HG03439 (cell line): ENCODE data around the gene ARFGAP2.

ENCODE experiments used
- ATAC-seq: cut with Tn5 transposase; IDR thresholded peaks from one replicate; pipeline ENCODE4 v1.9.1; 2021; ENCODE audit warnings: mild to moderate bottlenecking, moderate library complexity; ENCODE audit not compliant: unreplicated experiment

ARFGAP2 gene

DNA sequence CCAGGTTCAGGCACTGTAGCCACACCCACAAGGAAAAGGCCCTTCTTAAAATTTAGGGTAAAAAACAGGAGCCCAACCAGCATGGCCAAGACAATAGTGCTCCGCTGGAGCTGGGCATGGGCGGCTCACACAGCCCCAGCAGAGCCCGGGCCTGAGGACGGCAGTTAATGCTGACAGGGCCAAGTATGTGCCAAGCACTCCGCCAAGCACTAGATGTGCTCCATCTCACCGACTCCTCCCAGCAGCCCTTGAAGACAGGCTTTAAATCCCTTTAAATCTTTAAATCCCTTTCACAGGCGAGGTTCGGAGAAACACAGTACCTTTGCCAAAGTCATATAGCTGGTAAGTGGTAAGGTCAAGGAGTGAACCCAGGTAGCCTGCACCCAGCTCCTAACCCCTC is 4.8 kb downstream of the ARFGAP2 start:
- ATAC-seq, result no peak

GRCh38 chr11:47171061-47171838 is 5.4 kb downstream of the ARFGAP2 start:
- ATAC-seq, result no peak

DNA sequence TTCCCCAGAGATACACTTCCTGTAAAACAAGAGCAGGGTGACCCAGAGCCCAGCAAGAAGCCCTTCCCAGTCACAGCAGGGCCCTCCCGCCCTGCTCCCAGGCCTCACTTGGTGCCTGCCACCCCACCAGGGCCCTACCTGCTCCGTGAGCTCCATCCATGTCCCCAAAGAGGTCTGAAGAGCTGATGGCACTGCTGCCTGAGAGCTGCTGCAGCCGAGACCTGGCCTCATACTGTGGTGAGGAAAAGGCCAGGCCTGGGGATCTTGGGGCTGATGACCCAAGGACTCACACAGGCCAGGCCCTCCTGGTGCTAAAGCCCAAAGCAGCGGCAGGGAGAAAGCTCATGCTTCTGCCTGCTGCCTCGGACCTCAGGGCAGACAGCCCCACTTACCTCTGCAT is 10.3 kb downstream of the ARFGAP2 start:
- no peak for ATAC-seq

DNA sequence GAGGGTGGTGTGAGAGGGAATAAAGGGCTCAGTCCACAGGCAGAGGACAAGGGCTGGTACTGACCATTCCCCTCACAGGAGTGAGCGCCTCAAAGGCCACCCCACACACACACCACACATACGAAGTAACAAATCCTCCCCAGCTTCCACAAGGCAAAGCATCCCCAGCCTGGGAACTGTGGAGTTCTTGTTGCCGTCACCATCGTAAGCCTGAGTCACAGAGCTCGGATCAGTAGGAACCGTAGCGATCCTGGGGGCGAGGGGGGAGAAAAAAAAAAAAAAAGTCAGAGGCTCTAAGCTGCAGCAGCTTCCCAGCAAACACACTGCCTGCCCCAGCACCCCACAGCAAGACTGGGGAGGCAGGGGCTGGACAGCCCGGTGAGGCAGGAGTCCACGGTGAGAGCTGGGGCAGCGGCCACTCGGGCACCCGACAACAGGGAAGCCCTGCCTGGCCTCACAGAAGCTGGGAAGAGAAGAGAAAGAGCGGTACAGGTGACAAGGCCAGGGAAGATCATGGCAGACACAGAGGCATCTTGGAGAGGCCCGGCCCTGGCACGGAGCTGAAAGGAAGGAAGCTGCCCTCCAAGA is 11.3 kb downstream of the ARFGAP2 start:
- no peak for ATAC-seq

DNA sequence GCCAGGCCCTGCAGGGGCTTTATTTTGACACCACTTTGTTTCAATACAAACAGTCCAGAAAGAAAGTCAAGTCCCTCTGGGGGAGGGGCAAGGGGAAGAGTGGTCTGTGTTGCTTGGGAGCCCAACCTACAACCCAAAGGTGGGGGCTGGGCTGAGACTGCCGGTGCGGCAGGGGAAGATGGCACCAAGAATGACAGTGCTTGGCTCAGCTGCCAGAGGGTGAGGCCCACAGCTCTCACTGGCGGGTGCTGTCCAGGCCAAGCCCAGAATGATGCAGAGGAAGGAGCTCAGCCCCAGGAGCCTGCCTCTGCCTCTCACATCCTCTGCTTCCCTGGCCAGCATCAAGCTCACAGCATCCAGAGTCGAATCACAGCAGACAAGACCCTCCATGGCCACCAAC is 12.4 kb downstream of the ARFGAP2 start:
- no peak for ATAC-seq

- no peak for ATAC-seq
Observed at GRCh38 chr11:47163898-47164297, 12.8 kb downstream of the ARFGAP2 start.

DNA sequence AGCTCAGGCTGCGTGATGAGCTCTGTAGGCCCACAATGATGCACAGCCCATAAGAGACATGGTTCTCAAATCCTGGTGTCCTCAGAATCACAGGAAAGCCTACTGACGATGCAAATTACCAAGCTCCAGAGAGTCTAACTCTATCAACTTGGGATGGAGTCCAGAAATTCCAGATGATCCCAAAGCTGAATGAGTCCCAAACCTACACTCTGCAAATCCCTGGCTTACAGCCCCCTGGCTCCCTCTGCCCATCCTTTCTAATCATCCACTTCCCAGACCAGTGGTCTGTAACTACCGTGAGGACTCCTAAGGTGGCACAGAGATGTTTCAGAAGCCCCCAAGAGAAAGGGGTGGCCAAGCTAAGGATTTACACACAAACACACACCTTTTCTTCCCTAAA is 13.5 kb downstream of the ARFGAP2 start:
- ATAC-seq, result no peak

- ATAC-seq, result no peak
Observed at GRCh38 chr11:47162426-47162825, 14.3 kb downstream of the ARFGAP2 start.

- no peak for ATAC-seq
Observed at GRCh38 chr11:47161890-47162289, 14.8 kb downstream of the ARFGAP2 start.

DNA sequence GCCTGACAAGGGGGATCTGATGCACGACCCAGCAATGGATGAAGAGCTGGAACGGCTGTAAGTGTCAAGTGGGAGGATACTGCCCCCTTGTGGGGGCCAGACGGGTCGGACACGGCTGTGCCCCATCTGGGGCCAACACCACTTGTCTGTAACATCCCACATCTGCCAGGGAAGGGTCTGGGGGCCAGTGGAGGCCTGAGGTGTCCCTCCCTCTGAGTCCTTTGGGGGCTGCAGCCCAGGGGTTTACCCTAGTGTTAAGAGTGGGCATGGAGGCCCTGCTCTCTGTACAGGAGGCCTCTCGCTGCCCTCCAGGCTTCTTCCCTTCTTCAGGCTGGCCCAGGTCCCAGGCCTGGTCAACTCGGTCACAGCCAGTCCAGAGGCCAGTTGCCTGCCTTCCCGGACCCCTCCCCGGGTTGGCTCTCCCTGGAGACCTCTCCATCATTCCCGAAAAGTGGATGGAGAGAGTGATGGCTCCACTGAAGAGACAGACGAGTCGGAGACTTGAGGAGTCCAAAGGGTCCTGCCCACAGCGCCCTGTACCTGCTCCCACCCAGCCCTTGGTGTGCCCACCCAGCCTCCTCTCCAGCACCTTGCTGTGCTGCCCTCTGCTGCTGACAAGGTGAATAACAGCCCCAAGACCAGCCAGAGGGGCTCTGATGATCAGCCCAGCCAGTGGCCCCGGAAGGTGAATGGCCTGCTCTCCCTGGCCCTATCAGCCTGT is 15.4 kb downstream of the ARFGAP2 start:
- no peak for ATAC-seq

GRCh38 chr11:47160753-47161133 is 15.9 kb downstream of the ARFGAP2 start:
- ATAC-seq, result no peak

DNA sequence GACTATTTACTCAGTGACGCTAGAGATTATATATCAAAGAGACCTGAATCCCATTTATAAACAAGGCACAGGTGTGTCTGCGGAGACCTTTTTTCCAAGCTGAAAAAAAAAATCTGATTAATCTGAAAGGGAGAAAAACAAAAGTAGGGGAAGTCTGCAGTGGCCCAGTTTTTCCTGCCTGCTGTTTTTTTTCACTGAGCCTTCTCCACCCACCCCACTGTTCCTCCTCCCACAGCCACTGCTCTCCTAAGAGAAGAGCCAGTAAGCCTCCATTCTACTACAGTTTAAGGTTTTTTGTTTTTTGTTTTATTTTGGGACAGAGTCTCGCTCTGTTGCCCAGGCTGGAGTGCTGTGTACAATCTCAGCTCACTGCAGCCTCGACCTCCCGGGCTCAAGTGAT is 18.4 kb downstream of the ARFGAP2 start:
- no peak for ATAC-seq

GRCh38 chr11:47157805-47158204 is 18.9 kb downstream of the ARFGAP2 start:
- no peak for ATAC-seq

DNA sequence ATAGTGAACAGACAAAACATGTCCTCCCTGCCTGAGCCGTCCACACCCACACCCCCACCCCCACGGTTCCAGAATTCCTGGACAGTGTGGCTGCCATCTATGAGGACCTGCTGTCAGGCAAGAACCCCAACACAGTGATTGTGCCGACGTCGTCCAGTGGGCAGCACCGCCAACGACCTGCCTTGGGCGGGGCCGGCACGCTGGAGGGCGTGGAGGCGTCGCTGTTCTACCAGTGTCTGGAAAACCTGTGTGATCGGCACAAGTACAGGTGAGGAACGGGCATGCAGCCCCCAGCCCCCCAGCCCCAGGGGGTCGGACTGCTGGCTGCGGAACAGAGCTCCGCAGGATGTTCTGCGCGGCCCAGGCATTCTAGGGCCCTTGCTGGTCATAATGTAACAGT is 19.7 kb downstream of the ARFGAP2 start:
- no peak for ATAC-seq

DNA sequence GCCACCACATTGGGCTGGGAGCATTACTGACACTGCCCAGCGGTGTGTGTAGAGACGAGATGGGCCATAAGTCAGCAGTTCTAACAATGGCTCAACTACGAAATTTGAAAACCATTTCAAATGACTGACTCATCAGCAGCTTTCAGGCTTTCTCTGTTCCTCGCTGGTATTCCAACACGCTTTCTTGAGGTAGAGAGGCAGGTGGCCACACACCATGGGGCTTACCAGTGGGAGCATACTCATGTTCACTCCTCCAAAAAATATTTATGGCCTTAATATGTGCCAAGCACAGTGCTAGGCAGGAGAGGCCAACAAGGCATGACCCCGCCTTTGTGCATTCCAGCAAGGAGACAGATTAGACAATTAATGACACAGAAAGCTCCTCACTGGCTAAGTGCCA is 20.3 kb downstream of the ARFGAP2 start:
- ATAC-seq, result no peak

DNA sequence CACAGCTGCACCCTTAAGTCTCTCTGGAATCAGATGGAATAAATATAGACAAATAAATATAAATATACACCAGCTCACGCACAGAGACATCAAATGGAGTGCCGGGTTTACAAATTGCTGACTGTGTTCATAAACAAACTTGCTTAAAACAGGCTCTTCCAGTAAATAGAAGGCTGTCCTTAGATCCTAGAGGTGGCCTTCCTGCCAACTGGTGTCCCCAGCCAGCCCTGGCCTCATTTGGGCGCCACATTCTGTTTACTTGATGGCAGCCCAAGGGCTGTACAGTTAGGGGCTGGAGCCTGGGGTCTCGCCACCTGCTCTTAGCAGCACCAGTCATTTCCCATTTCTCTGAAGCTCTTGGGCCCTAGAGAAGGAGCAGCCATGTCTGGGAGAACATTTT is 20.8 kb downstream of the ARFGAP2 start:
- ATAC-seq, result no peak

DNA sequence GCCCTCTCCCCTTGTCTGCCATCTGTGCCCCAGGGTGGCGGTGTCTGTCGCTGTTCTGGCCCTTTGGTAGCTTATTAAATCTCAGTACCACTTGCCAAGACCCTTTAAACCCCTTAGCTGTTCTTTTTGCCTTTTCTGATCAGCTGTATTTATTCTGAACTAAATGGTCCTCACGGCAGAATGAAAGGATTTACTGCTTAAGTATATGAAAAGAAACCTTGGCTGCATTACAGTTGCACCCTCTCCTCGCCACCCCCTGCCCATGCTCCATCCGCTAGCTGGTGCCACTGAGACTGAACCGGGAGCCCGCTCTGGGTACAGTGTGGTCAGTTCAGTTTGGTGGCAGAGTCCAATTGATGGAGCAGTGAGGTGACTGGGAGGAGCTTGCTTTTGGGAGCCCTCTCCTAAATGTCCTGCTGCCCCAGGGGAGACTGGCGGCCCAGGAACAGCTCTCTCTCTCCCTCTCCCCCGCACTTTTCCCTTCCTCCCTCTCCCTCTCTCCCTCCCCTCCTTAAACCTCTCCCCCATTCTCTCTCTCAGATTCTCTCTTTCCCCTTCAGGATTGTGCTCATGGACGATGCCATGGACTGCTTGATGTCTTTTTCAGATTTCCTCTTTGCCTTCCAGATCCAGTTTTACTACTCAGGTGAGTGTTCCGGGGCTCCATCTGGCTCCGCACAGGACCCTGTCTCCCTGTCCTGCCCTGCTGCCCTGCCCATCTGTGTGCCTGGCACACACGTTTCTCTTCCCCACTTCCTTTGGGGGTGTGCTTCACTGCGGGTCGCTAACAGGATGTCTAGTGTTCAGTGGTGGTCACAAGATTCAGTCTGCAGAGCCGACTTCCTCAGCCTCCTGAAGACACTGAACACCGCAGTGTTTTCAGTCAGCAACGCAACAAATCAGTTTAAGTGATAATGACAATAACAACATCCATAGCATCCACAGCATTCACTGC is 21.8 kb downstream of the ARFGAP2 start:
- no peak for ATAC-seq

GRCh38 chr11:47152953-47153950 is 23.4 kb downstream of the ARFGAP2 start:
- ATAC-seq, result no peak

DNA sequence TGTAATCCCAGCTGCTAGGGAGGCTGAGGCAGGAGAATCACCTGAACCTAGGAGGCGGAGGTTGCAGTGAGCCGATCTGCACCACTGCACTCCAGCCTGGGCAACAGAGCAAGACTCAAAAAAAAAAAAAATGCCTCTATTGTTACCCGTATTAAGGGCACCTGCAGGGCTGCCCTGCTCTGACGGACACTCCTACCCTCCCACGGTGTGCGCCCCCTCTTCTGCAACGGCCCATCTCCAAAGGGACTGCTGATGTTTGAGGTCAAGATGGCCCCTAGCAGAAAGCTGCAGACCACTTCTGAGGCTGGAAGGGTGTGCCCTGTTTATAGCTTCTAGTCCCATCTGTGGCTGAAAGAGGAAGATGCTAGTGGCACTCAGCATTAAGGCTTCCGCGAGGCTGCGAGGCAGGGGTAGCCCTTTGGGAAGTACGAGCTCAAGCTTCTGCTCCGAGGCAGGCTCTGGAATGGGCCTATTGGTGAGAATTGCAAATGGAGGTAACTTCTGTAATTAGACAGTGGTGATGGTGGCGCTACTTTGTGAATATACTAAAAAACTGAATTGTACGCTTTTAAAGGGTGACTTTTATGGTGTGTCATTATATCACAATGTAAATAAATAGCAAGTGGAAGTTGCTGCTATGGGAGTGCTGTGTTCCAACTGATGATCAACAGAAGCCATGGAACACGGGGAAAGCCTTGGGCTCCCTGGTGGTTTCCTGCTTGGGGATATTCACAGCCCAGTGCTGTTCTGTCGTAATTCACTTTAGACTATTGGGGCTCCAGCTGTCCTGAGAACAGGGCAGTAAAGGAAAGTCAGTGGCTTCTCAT is 24.3 kb downstream of the ARFGAP2 start:
- ATAC-seq, result no peak
